GDM1 (cell line): Measurements from ENCODE around the gene ALAS1.

Experiments used
- DNase-seq: peaks from one replicate; lab custom pipeline; 2025; lab: John Stamatoyannopoulos, UW

ALAS1 gene

GRCh38 chr3:52198643-52199608 lies 966 bp downstream of the ALAS1 start:
- no peak for DNase-seq

- no peak for DNase-seq
Measured at GRCh38 chr3:52200981-52201679, 3.2 kb downstream of the ALAS1 start.

- no peak for DNase-seq
Measured at GRCh38 chr3:52202384-52203077, 4.6 kb downstream of the ALAS1 start.

- DNase-seq, result no peak
Measured at GRCh38 chr3:52203701-52204100, 5.7 kb downstream of the ALAS1 start.

GRCh38 chr3:52204337-52205073 lies 6.5 kb downstream of the ALAS1 start:
- DNase-seq, result no peak

GRCh38 chr3:52205727-52206372 lies 7.9 kb downstream of the ALAS1 start:
- no peak for DNase-seq

GRCh38 chr3:52208556-52208955 lies 10.6 kb downstream of the ALAS1 start:
- no peak for DNase-seq

- no peak for DNase-seq
Measured at GRCh38 chr3:52210037-52210436, 12.1 kb downstream of the ALAS1 start.

GRCh38 chr3:52210550-52211046 lies 12.6 kb downstream of the ALAS1 start:
- DNase-seq, result no peak

GRCh38 chr3:52211268-52211891 lies 13.4 kb downstream of the ALAS1 start:
- no peak for DNase-seq

- DNase-seq, result no peak
Measured at GRCh38 chr3:52213005-52213404, 15.0 kb downstream of the ALAS1 start.

GRCh38 chr3:52213901-52214300 lies 15.9 kb downstream of the ALAS1 start:
- DNase-seq, result no peak

- no peak for DNase-seq
Measured at GRCh38 chr3:52215351-52215750, 17.4 kb downstream of the ALAS1 start.

GRCh38 chr3:52216585-52217408 lies 18.8 kb downstream of the ALAS1 start:
- no peak for DNase-seq

GRCh38 chr3:52217409-52217805 lies 19.4 kb downstream of the ALAS1 start:
- DNase-seq, result no peak

- DNase-seq, result no peak
Measured at GRCh38 chr3:52218026-52218425, 20.1 kb downstream of the ALAS1 start.

- no peak for DNase-seq
Measured at GRCh38 chr3:52218454-52218853, 20.5 kb downstream of the ALAS1 start.

GRCh38 chr3:52218937-52219650 lies 21.1 kb downstream of the ALAS1 start:
- no peak for DNase-seq

GRCh38 chr3:52220380-52221026 lies 22.5 kb downstream of the ALAS1 start:
- DNase-seq, result peak; percentile 73
